AG09309 (cell line): ENCODE results near the gene METTL21C.

Experiments
- DNase-seq: peaks from one replicate; pipeline ENCODE4 v3.0.0-alpha.2; 2010; ENCODE audit warnings: low read depth
- H3K4me3 ChIP-seq: 2 replicates; pipeline ENCODE4 v1.5.1; 2011; ENCODE audit warnings: mild to moderate bottlenecking, low read depth, low read length, moderate library complexity; ENCODE audit not compliant: control insufficient read depth
- TF ChIP-seq, protein P1 (sequence below): IDR thresholded peaks from 2 replicates; pipeline ENCODE4 v1.5.1; 2011; ENCODE audit warnings: mild to moderate bottlenecking, low read depth, low read length, inconsistent platforms; ENCODE audit not compliant: insufficient read depth, control insufficient read depth; ENCODE audit errors: missing control alignments

METTL21C gene

DNA sequence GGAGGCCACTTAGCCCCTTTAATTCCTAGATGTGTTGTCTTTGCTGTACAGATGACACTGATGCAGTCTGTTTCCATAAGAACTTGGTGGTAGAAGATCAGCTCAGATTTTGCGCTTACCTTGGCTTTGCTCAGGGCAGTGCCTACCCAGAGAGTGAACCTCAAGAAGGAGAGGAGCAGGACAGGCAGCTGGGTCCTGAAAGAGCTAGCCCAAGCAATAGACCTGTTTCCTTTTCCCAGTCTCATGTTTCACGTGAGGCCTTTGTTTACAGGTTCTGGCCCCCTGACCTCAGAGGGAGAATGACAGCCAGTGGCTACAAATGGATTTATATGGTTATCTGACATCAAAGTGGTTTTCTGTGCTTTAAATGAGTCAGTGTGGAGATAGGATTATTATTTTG lies 40.1 kb downstream of the METTL21C start:
- H3K4me3 ChIP-seq, result no peak overlapping the region
- no peak for DNase-seq
- TF ChIP-seq, protein P1, sequence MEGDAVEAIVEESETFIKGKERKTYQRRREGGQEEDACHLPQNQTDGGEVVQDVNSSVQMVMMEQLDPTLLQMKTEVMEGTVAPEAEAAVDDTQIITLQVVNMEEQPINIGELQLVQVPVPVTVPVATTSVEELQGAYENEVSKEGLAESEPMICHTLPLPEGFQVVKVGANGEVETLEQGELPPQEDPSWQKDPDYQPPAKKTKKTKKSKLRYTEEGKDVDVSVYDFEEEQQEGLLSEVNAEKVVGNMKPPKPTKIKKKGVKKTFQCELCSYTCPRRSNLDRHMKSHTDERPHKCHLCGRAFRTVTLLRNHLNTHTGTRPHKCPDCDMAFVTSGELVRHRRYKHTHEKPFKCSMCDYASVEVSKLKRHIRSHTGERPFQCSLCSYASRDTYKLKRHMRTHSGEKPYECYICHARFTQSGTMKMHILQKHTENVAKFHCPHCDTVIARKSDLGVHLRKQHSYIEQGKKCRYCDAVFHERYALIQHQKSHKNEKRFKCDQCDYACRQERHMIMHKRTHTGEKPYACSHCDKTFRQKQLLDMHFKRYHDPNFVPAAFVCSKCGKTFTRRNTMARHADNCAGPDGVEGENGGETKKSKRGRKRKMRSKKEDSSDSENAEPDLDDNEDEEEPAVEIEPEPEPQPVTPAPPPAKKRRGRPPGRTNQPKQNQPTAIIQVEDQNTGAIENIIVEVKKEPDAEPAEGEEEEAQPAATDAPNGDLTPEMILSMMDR, result no peak

DNA sequence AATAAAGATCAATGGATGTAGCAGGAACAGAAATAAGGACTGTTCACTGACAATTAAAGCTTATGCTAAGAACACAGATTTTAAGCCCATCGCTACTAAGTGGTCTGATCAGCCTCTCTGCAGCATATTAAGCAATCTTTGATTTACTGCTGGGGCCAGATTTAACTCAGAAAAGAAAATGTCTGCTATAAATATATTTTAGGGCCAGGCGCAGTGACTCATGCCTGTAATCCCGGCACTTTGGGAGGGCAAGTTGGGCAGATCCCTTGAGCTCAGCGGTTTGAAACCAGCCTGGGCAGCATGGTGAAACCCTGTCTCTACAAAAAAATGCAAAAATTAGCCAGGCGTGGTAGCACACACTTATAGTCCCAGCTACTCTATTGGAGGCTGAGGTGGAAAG lies 43.0 kb downstream of the METTL21C start:
- no peak overlapping the region for H3K4me3 ChIP-seq
- TF ChIP-seq, protein P1, result no peak
- no peak for DNase-seq

DNA sequence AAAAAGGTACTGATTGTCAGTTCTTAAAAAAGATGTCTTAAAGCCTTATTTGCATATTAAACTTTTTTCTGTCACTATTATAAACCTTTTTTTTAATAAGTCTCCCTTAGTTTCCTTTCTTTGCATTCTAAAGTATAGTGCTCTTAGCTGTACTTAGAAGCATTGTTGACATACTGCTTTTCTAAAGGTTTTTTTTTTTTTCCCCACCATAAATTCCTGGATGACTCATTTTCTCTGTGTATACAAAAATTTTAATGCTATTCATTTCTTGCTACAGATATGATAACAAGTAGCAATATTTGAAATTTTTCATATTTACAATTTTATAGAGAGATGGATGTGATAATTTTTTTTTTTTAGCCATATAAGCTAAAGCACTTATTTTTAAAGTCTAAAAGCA lies 43.5 kb downstream of the METTL21C start:
- TF ChIP-seq, protein P1, result no peak
- no peak overlapping the region for H3K4me3 ChIP-seq
- no peak for DNase-seq

DNA sequence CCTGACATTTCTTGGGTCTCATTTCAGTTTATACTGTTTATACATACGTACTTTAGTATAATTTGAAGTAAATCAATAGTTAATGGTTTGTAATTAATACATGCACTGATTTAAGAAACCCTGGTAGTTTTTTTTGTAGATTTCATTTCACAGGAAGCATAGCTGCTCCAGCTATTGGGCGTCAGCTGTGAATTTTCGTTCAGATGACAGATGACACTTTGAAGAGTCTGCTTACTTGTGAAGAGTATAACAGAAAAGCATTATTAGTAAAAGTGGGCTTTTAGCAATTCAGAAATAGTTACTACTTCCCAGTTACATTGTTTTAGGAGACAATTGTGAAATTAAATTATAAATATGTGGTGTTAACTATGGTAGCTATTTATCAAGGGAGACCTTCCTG lies 44.4 kb downstream of the METTL21C start:
- no peak overlapping the region for H3K4me3 ChIP-seq
- TF ChIP-seq, protein P1, result no peak
- no peak for DNase-seq

DNA sequence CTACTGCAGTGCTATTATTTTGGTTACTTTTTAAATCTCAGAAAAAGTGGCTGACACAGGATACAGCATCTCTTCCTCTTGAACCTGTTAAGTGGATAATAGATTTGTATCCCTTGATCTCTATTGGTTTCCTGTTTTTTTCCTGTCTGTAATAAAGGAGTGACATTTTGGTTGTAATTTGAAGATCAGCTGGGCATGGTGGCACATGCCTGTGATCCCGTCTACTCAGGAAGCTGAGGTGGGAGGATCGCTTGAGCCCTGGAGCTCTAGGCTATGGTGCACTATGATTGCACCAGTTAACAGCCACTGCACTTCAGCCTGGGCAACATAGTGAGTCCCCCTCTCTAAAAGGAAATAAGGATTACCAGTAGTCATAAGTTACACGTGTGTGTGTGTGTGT lies 46.8 kb downstream of the METTL21C start:
- DNase-seq, result no peak
- TF ChIP-seq, protein P1, result no peak
- H3K4me3 ChIP-seq, result no peak overlapping the region

DNA sequence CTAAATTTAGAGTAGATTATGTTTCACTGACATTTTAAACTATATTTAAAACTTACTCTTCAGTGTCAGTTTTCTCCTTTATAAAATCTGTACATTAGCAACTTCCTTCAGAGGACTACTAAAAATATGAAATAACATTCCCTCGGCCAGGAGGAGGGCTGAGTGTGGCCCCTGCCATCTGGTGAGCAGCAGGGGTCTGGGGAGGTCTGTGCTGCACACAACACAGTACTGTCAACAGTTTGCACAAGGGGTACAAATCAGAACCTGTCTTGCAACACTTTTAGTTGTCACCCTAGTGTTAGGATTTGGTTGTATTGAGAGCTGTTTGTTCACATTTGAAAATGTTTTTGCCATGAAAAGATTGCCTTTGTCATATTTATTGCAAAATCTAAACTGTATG lies 49.1 kb downstream of the METTL21C start:
- no peak overlapping the region for H3K4me3 ChIP-seq
- no peak for DNase-seq
- TF ChIP-seq, protein P1, result no peak

DNA sequence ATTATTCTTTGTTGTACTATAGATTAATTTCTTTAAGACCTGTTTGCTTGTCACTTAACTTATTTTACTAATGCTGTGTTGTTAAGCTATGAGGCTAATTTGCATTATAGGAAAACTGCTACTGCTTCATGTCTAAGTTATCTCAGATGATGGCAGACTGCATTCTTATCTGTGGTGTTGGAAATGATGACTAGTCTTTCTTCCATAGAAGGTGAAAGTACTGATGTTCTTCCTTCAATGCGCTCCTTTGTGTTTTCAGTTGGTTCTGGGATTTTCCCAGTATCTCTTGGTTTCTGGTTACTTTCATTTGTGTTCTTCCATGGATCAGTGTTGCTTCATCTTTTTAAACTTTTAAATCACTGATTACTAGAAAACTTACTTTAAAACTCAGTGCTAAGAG lies 51.2 kb downstream of the METTL21C start:
- no peak for DNase-seq
- TF ChIP-seq, protein P1, result no peak
- no peak overlapping the region for H3K4me3 ChIP-seq
